Fibroblast of pulmonary artery (primary cell): ENCODE measurements around the gene AVPI1.
"Not testable (repeated sequence)": the region's sequence is repeated elsewhere in the genome, so short reads cannot be mapped to it uniquely, and the experiment has no call there.

Experiments
- DNase-seq: peaks from one replicate; pipeline ENCODE4 v3.0.0-alpha.2; 2010; ENCODE audit warnings: low read depth
- H3K4me3 ChIP-seq: replicated peaks from 2 replicates; pipeline ENCODE4 v1.5.1; 2011; ENCODE audit warnings: low read depth, mild to moderate bottlenecking, control low read depth, low read length, moderate library complexity
- CTCF ChIP-seq: IDR thresholded peaks from 2 replicates; pipeline ENCODE4 v1.5.1; 2011; ENCODE audit warnings: mild to moderate bottlenecking, control low read depth, low read length, inconsistent platforms; ENCODE audit errors: missing control alignments

The AVPI1 gene

GRCh38 chr10:97667463-97667862 lies 19.6 kb downstream of the AVPI1 start:
- DNase-seq: no peak
- no peak for TF ChIP-seq CTCF
- H3K4me3 ChIP-seq: no peak overlapping the region

- H3K4me3 ChIP-seq: no peak overlapping the region
- no peak for DNase-seq
- TF ChIP-seq CTCF: no peak
Measured at GRCh38 chr10:97666992-97667391, 20.0 kb downstream of the AVPI1 start.

- H3K4me3 ChIP-seq: no peak overlapping the region
- no peak for DNase-seq
- no peak for TF ChIP-seq CTCF
Measured at GRCh38 chr10:97664282-97664850, 22.7 kb downstream of the AVPI1 start.

- no peak for TF ChIP-seq CTCF
- no peak overlapping the region for H3K4me3 ChIP-seq
- peak; percentile 66 for DNase-seq
Measured at GRCh38 chr10:97659589-97659988, 27.5 kb downstream of the AVPI1 start.

- no peak for DNase-seq
- TF ChIP-seq CTCF: no peak
- H3K4me3 ChIP-seq: no peak overlapping the region
Measured at GRCh38 chr10:97656777-97657176, 30.3 kb downstream of the AVPI1 start.

GRCh38 chr10:97651773-97652172 lies 35.3 kb downstream of the AVPI1 start:
- no peak for DNase-seq
- TF ChIP-seq CTCF: no peak
- H3K4me3 ChIP-seq: no peak overlapping the region

GRCh38 chr10:97650726-97651125 lies 36.3 kb downstream of the AVPI1 start:
- no peak overlapping the region for H3K4me3 ChIP-seq
- TF ChIP-seq CTCF: no peak

GRCh38 chr10:97649405-97649750 lies 37.7 kb downstream of the AVPI1 start:
- DNase-seq, H3K4me3 ChIP-seq: not testable (repeated sequence)

More at GRCh38 chr10:97650726-97651125, 36.3 kb downstream of the AVPI1 start:
- DNase-seq: no peak
